CD4-positive, alpha-beta T cell treated with Interleukin-15 for 4 hours (primary cell): ENCODE data around the gene NUTM2E.
"Not testable (repeated sequence)": the region's sequence is repeated elsewhere in the genome, so short reads cannot be mapped to it uniquely, and the experiment has no call there.

ENCODE experiments used
- DNase-seq: peaks from one replicate; pipeline ENCODE4 v3.0.0-alpha.2; 2020; ENCODE audit warnings: low spot score

Gene NUTM2E

GRCh38 chr10:79866903-79867551, 40.5 kb downstream of the NUTM2E start:
- DNase-seq = not testable (repeated sequence)

- not testable (repeated sequence) for DNase-seq
These were observed 41.5 kb downstream of the NUTM2E start for GRCh38 chr10:79868023-79868422.

- DNase-seq = not testable (repeated sequence)
These were observed 43.0 kb downstream of the NUTM2E start for GRCh38 chr10:79869439-79870097.

GRCh38 chr10:79871729-79872128, 45.2 kb downstream of the NUTM2E start:
- DNase-seq = not testable (repeated sequence)
